Measurements from ENCODE around the gene ATP7B. TPM values are rescaled to one million over a fixed set of nuclear protein-coding genes. Genes with fewer than 3 reads are reported as not detected.

ATP7B gene
- total RNA-seq, 1 donor from 2014 or later: 12.3 TPM

DNA sequence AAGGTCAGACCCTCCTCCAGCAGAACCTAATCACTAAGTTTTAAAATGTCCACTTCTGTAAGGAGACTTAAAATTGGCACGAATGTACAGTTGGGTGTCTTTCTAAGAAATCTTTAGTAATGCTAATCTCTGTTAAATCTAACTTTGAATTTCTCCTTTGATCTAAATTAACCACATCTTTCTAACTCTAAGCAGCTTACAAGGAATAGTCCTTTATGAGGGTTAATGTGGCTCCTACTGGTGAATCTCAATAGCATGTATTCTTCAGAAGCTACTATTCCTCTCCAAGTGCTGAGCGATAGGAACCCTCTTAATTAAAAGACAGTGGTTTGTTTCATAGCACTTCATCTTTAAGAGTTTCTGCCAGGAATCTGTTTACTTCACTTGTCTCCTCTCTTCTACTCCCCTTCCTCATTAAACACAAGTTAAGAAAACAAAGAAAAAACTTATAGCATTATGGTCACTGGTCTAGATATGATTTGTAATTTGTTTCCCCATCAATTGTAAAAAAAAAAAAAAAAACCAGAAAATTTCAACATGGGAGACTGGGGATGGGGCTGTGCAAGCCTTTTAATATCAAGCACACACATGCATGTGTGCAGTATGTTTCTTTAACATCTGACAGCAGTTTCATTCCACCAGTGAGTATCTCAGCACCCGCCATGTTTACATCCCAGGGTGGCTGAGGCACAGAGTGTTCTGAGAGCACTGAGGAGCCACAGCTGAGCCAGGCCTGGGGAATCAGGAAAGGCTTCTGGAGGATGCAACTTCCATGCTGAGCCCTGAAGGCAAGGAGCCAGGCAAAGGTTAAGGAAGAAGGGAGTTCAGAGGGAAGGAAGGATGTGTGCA is 57.7 kb downstream of the ATP7B start:
- Mint-ChIP-seq H3K27me3 (ENCODE audit: low read depth, unreplicated experiment) (peaks cover 4% of the 10 kb centered on the region), H3K4me3 (ENCODE audit: unreplicated experiment) (no peak overlapping the region), H3K4me1 (ENCODE audit: low read depth, unreplicated experiment) (peaks cover 4% of the 10 kb centered on the region), H3K9me3 (ENCODE audit: unreplicated experiment) (peaks cover 5% of the 10 kb centered on the region), H3K36me3 (ENCODE audit: low read depth, unreplicated experiment) (peaks cover 8% of the 10 kb centered on the region), H3K27ac (ENCODE audit: unreplicated experiment) (no peak overlapping the region)
- DNase-seq (ENCODE audit: low read depth): no peak
- H3K79me2 ChIP-seq (ENCODE audit: insufficient read depth, low read length): no peaks in the 10 kb centered on the region
- TF ChIP-seq EZH2 (IDR thresholded peaks at IDR 0.05; ENCODE audit: insufficient read depth, low read length): no peak
- TF ChIP-seq, protein P1, sequence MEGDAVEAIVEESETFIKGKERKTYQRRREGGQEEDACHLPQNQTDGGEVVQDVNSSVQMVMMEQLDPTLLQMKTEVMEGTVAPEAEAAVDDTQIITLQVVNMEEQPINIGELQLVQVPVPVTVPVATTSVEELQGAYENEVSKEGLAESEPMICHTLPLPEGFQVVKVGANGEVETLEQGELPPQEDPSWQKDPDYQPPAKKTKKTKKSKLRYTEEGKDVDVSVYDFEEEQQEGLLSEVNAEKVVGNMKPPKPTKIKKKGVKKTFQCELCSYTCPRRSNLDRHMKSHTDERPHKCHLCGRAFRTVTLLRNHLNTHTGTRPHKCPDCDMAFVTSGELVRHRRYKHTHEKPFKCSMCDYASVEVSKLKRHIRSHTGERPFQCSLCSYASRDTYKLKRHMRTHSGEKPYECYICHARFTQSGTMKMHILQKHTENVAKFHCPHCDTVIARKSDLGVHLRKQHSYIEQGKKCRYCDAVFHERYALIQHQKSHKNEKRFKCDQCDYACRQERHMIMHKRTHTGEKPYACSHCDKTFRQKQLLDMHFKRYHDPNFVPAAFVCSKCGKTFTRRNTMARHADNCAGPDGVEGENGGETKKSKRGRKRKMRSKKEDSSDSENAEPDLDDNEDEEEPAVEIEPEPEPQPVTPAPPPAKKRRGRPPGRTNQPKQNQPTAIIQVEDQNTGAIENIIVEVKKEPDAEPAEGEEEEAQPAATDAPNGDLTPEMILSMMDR (IDR thresholded peaks at IDR 0.05; ENCODE audit: insufficient read depth, low read depth, low read length): no peak
- H2AFZ ChIP-seq (ENCODE audit: low read depth, low read length): no peak overlapping the region
- H3K27ac ChIP-seq (ENCODE audit: low read depth, low read length): no peak overlapping the region
- no peak overlapping the region for H3K4me3 ChIP-seq (ENCODE audit: insufficient read depth, low read depth, low read length)
- no peak for FAIRE-seq
- no peaks in the 10 kb centered on the region for H3K9me3 ChIP-seq (ENCODE audit: insufficient read depth, low read depth, low read length)
- no peaks in the 10 kb centered on the region for H3K4me1 ChIP-seq (ENCODE audit: insufficient read depth, low read length)
- no peaks in the 10 kb centered on the region for H3K36me3 ChIP-seq (ENCODE audit: insufficient read depth, low read length)
- no peaks in the 10 kb centered on the region for H3K27me3 ChIP-seq (ENCODE audit: insufficient read depth, low read length)
- no peaks in the 10 kb centered on the region for H4K20me1 ChIP-seq (ENCODE audit: insufficient read depth, low read length)
- no peak overlapping the region for H3K4me2 ChIP-seq (ENCODE audit: low read length)
- H3K9ac ChIP-seq (ENCODE audit: low read length): no peak overlapping the region

DNA sequence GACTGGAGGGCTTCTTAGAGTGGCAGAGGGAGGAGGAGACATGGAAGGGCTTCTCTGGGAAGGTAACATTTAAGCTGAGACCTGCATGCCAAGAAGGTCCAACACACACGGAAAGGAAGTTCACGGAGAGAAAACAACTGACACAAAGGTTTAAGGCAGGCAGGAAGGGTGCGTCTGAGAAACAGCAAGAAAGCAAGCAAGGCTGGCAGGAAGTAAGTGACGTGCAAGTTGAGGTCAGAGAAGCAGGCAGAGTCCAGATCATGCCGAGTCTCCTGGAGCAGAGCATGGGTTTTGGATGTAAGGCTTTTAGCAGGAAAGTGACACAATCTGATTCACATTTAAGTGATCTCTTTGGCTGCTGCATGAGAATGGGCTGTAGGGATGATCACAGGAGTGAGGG is 60.5 kb downstream of the ATP7B start:
- Mint-ChIP-seq H3K36me3 (ENCODE audit: low read depth, unreplicated experiment) (peaks cover 10% of the 10 kb centered on the region), H3K27ac (ENCODE audit: unreplicated experiment) (no peak overlapping the region), H3K9me3 (ENCODE audit: unreplicated experiment) (peaks cover 5% of the 10 kb centered on the region), H3K27me3 (ENCODE audit: low read depth, unreplicated experiment) (peaks cover 4% of the 10 kb centered on the region), H3K4me1 (ENCODE audit: low read depth, unreplicated experiment) (no peaks in the 10 kb centered on the region), H3K4me3 (ENCODE audit: unreplicated experiment) (no peak overlapping the region)
- H3K36me3 ChIP-seq (ENCODE audit: insufficient read depth, low read length): no peaks in the 10 kb centered on the region
- no peak overlapping the region for H3K4me2 ChIP-seq (ENCODE audit: low read length)
- TF ChIP-seq EZH2 (IDR thresholded peaks at IDR 0.05; ENCODE audit: insufficient read depth, low read length): no peak
- TF ChIP-seq, protein P1 (IDR thresholded peaks at IDR 0.05; ENCODE audit: insufficient read depth, low read depth, low read length): no peak
- H3K4me3 ChIP-seq (ENCODE audit: insufficient read depth, low read depth, low read length): no peak overlapping the region
- no peaks in the 10 kb centered on the region for H3K27me3 ChIP-seq (ENCODE audit: insufficient read depth, low read length)
- H3K27ac ChIP-seq (ENCODE audit: low read depth, low read length): no peak overlapping the region
- no peak overlapping the region for H3K9ac ChIP-seq (ENCODE audit: low read length)
- no peaks in the 10 kb centered on the region for H3K79me2 ChIP-seq (ENCODE audit: insufficient read depth, low read length)
- H3K4me1 ChIP-seq (ENCODE audit: insufficient read depth, low read length): no peaks in the 10 kb centered on the region
- H4K20me1 ChIP-seq (ENCODE audit: insufficient read depth, low read length): no peaks in the 10 kb centered on the region
- FAIRE-seq (no peak), DNase-seq (ENCODE audit: low read depth) (no peak)
- no peak overlapping the region for H2AFZ ChIP-seq (ENCODE audit: low read depth, low read length)
- no peaks in the 10 kb centered on the region for H3K9me3 ChIP-seq (ENCODE audit: insufficient read depth, low read depth, low read length)

GRCh38 chr13:51946163-51946669 is 65.0 kb downstream of the ATP7B start:
- no peak overlapping the region for H3K27ac Mint-ChIP-seq (ENCODE audit: unreplicated experiment)
- H3K36me3 ChIP-seq (ENCODE audit: insufficient read depth, low read length): no peaks in the 10 kb centered on the region
- DNase-seq (ENCODE audit: low read depth): no peak
- no peaks in the 10 kb centered on the region for H4K20me1 ChIP-seq (ENCODE audit: insufficient read depth, low read length)
- peak overlapping the region; percentile 24 for H3K4me3 Mint-ChIP-seq (ENCODE audit: unreplicated experiment)
- no peak overlapping the region for H3K27ac ChIP-seq (ENCODE audit: low read depth, low read length)
- H3K4me1 Mint-ChIP-seq (ENCODE audit: low read depth, unreplicated experiment): no peaks in the 10 kb centered on the region
- H3K9me3 Mint-ChIP-seq (ENCODE audit: unreplicated experiment): peaks cover 5% of the 10 kb centered on the region
- H3K36me3 Mint-ChIP-seq (ENCODE audit: low read depth, unreplicated experiment): peaks cover 22% of the 10 kb centered on the region
- H3K4me1 ChIP-seq (ENCODE audit: insufficient read depth, low read length): no peaks in the 10 kb centered on the region
- peaks cover 9% of the 10 kb centered on the region for H3K27me3 Mint-ChIP-seq (ENCODE audit: low read depth, unreplicated experiment)
- H3K9ac ChIP-seq (ENCODE audit: low read length): no peak overlapping the region
- TF ChIP-seq, protein P1 (IDR thresholded peaks at IDR 0.05; ENCODE audit: insufficient read depth, low read depth, low read length): no peak
- no peak for TF ChIP-seq EZH2 (IDR thresholded peaks at IDR 0.05; ENCODE audit: insufficient read depth, low read length)
- H3K4me2 ChIP-seq (ENCODE audit: low read length): no peak overlapping the region
- H3K9me3 ChIP-seq (ENCODE audit: insufficient read depth, low read depth, low read length): no peaks in the 10 kb centered on the region
- H2AFZ ChIP-seq (ENCODE audit: low read depth, low read length): no peak overlapping the region
- FAIRE-seq: no peak
- H3K4me3 ChIP-seq (ENCODE audit: insufficient read depth, low read depth, low read length): no peak overlapping the region
- no peaks in the 10 kb centered on the region for H3K27me3 ChIP-seq (ENCODE audit: insufficient read depth, low read length)
- no peaks in the 10 kb centered on the region for H3K79me2 ChIP-seq (ENCODE audit: insufficient read depth, low read length)

All from astrocyte (in vitro differentiated cells and primary cell).